OCI-LY3 (cell line): ENCODE results near the gene KIF6.

Source experiments
- EZH2phosphoT487 ChIP-seq: fragments of 200-600 bp; shearing (Covaris generic); IDR thresholded peaks from 2 replicates; pipeline ENCODE4 v1.6.1; 2018; ENCODE audit warnings: antibody characterized with exemption, mixed run types, low read depth
- TF ChIP-seq, protein P1 (sequence below): fragments of 200-600, 300-600 bp; sonication (generic); IDR thresholded peaks from 2 replicates; pipeline ENCODE4 v1.5.1; 2014; ENCODE audit warnings: antibody characterized with exemption, low read length, low read depth

DNA sequence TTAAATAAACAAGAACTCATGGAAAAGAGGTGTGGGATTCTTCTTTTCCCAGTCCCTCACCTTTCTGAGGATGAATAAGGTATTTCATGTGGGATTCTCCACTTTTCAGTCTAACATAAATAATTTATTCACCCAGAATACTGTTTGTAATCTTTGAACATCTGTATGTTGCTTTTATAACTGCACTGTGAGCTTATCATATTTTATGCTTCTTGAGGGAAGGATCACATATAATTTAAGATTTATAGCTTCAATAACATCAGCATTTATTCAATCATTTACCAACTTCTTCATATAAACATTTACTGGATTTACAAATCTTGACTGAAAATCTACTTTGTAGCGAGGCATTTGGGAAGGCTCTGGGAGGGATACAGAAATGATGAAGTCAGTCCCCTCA is 248.5 kb downstream of the KIF6 start:
- TF ChIP-seq, protein P1, sequence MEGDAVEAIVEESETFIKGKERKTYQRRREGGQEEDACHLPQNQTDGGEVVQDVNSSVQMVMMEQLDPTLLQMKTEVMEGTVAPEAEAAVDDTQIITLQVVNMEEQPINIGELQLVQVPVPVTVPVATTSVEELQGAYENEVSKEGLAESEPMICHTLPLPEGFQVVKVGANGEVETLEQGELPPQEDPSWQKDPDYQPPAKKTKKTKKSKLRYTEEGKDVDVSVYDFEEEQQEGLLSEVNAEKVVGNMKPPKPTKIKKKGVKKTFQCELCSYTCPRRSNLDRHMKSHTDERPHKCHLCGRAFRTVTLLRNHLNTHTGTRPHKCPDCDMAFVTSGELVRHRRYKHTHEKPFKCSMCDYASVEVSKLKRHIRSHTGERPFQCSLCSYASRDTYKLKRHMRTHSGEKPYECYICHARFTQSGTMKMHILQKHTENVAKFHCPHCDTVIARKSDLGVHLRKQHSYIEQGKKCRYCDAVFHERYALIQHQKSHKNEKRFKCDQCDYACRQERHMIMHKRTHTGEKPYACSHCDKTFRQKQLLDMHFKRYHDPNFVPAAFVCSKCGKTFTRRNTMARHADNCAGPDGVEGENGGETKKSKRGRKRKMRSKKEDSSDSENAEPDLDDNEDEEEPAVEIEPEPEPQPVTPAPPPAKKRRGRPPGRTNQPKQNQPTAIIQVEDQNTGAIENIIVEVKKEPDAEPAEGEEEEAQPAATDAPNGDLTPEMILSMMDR = no peak
- no peak for TF ChIP-seq EZH2phosphoT487
